GM18526 (cell line): ENCODE results near the gene NPB.

Experiments
- POLR2A ChIP-seq: IDR thresholded peaks from 3 replicates; pipeline ENCODE4 v1.6.1; 2011; ENCODE audit not compliant: insufficient read length; ENCODE audit errors: extremely low read depth

NPB gene

GRCh38 chr17:81921996-81922565, 20.0 kb downstream of the NPB start:
- TF ChIP-seq POLR2A: no peak

- TF ChIP-seq POLR2A: no peak
These were observed 20.7 kb downstream of the NPB start for GRCh38 chr17:81922566-81923301.

- no peak for TF ChIP-seq POLR2A
These were observed 21.5 kb downstream of the NPB start for GRCh38 chr17:81923302-81924260.

GRCh38 chr17:81924557-81925532, 22.8 kb downstream of the NPB start:
- no peak for TF ChIP-seq POLR2A

- no peak for TF ChIP-seq POLR2A
These were observed 23.9 kb downstream of the NPB start for GRCh38 chr17:81925860-81926450.

GRCh38 chr17:81926451-81927151, 24.6 kb downstream of the NPB start:
- TF ChIP-seq POLR2A: no peak

- TF ChIP-seq POLR2A: no peak
These were observed 25.2 kb downstream of the NPB start for GRCh38 chr17:81927152-81927652.

GRCh38 chr17:81927653-81928543, 25.9 kb downstream of the NPB start, which contains the start of gene MAFG:
MAFG (minus strand) TSS chr17:81927735; CDS start chr17:81923185, 4,550 bp downstream.
- peak; percentile 43 for TF ChIP-seq POLR2A

- TF ChIP-seq POLR2A: no peak
These were observed 26.7 kb downstream of the NPB start for GRCh38 chr17:81928544-81929252.

- TF ChIP-seq POLR2A: no peak
These were observed 27.5 kb downstream of the NPB start for GRCh38 chr17:81929253-81930141.
